NK-92 (cell line): ENCODE measurements around the gene PDE8B.
"Not testable (repeated sequence)": the region's sequence is repeated elsewhere in the genome, so short reads cannot be mapped to it uniquely, and the experiment has no call there.

Experiments
- DNase-seq: peaks from one replicate; lab custom pipeline; 2025; ENCODE audit not compliant: unreplicated experiment; lab: John Stamatoyannopoulos, UW

Gene PDE8B

DNA sequence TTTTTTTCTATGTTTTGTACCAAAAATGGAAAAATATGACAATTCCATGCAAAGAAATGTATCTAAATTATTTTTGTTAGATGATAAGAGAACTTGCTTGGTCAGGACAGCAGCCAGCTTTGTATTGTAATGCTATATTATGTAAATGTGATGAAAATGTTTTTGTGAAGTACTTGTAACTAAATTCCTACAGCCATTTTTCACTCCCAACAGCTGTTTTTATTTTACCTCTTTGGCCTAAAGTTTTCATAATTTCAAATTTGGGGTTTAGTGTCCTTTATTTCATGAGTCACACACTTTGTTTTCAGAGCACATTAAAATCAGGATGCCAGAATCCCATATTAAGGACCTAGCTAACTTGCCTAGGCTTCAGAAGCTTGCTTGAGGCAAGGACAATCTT, 217.5 kb downstream of the PDE8B start:
- DNase-seq = no peak

DNA sequence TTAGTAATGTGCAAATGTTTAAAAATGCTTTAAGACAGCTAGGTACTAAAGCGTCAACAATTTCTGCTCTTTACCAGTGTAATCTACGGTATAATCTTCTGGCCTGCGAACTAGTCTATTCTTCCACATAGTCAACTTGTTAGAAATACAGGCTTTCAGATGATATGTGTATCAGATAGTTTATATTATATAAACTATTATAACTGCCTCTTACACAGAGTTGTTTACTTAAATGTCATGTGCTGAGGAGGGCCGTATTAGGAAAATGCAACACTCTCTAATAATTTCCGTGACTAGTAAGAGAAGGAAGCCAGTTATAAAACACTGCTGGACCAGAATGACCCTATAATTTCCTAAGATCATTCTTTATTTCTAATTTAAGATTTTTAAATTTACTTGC, 218.0 kb downstream of the PDE8B start:
- no peak for DNase-seq

DNA sequence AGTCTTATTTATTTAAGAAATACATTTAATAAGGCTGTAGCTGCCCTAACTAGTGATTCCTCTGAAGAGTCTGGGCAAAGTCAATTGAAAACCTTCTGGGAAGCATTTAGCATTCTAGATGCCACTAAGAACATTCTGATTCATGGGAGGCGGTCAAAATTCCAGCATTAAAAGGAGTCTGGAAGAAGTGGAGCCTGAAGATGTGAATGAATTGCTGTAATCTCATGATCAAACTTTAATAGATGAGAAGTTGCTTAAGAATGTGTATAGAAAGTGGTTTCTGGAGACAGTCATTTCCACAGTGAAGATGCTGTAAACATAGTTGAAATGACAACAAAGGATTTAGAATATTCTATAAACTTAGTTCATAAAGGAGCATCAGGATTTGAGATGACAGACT, 220.2 kb downstream of the PDE8B start:
- no peak for DNase-seq

DNA sequence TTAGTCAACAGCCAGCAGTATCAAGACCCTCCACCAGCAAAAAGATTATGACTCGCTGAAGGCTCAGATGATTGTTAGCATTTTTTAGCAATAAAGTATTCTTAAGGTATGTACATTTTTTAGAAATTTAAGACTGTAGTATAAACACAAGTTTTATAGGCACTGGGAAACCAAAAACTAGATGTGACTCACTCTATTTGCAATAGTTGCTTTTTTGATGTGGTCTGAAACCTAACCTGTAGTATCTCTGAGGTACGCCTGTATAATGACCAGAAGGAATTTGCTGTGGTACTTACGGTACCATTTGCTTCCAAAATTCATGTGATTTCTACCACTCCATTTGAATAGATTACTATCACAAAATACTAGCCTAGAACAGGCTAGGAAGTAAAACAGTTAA, 220.8 kb downstream of the PDE8B start:
- DNase-seq = no peak

DNA sequence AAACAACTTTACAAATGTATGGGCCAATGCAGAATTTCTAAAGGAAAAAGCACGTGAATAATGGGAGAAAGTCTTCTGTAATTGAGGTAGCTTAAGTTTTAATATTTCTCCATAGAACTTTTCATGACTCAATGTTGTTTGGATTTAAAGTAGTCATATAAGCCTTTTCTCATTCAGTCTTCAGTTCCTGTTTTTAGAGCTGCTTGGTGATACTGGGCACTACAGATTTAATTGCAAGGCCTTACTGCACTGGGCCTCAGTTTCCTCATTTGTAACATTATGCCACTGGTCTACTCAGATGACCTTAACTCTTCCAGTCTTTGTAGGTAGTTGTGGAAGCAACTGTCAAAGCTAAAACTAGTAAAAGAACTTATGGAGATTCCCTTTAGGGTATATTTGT, 221.2 kb downstream of the PDE8B start:
- no peak for DNase-seq

DNA sequence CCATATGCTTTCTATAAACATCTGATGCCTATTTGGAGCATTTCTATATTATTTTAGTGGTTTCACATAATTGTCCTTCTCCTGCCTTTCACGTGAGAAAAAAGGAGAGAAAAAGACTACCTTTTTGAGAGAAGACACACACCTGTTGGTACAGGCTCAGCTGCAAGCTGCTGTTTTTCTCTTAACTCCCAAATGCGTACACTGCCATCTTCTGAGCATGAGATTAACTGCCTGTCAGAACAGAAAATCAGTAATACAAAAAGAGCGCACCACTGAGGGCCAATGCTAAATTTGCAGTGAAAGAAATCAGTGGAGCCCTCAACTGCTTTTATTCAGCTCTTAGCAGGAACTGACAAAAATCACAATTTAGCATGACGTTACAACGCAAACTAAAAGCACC, 226.7 kb downstream of the PDE8B start:
- DNase-seq = no peak

DNA sequence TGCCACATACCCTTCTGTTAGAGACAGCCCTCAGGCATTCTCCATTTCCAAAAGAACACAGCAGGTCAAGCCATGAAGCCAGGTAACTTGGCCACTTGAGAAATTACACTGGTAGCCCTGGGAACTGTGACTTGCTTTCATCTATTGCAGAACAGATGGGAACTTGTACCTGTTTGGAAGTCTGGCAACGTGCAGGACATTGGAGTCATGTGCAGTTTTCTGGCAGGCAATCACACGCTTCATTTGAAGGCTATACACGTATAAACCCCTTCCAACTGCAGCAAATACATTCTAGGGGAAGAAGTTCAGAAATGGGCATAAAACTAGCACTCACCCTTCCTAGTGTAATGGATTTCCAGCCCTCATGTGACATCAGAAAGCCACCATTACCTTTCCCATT, 227.6 kb downstream of the PDE8B start:
- DNase-seq = no peak

DNA sequence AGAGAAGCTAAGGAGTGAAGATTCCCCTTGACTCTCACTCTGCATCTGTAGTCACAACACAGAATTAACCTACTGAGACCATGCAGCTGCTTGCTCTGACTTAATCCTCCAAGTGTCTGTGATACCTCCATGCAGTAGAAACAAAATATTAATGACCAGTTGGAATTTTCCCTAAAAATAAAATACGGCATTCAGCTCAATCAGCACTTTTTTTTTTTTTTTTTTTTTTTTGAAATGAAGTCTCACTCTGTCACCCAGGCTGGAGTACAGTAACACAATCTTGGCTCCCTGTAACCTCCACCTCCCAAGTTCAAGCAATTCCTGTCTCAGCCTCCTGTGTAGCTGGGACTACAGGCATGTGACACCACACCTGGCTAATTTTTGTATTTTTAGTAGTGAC, 233.2 kb downstream of the PDE8B start:
- no peak for DNase-seq

DNA sequence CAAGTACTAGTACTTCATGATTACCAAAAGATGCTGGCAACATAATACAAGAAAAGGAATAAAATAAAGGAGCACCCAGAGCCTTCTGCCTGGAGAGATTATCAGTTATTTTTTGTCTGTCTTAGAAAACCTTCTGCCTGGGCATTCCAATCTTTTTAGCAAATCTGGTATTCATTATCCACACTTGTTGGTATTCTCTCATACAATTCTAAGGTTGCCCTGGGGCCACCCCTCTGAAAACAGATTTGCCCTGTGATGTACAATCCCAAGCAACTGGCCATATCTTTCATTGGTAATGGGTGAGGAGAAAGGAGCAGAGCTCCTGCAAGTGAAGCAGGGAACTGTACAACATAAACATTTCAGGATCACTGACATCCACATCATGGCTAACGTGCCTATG, 233.9 kb downstream of the PDE8B start:
- no peak for DNase-seq

DNA sequence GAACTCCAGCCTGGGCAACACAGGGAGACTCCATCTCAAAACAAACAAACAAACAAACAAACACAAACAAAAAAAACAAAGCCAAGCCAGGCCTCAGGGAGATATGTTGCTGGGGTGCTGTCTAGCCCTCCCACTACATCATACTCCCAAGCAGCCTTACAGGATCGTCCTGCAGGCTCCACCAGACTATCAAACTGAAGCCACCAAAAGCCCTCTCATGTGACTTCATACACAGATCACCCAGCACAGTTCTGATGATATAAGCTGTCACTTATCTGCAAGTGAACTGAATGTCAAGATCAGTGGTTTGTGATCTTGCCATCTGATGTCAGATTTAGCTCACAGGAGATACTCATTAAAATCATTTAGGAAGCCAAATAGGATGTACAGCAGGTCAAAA, 238.4 kb downstream of the PDE8B start:
- DNase-seq = no peak

DNA sequence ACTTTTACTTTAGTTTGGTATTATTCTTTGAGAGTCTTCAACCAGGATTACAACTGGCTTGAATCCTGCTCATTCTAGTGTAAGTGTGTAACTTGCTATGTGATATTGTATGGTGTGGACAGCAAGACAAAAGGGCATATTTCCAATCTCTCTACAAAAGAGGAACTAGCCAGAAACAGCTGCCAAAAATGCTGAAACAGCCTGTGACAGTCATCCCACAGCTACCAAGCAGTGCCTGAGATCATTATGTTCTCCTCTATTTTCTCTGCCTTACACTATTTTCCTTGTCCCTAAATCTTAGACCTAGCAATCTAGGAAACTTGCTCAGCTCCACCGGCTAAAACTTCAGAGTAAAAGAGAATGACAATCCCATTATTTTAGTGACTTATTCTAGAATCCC, 238.8 kb downstream of the PDE8B start:
- no peak for DNase-seq

DNA sequence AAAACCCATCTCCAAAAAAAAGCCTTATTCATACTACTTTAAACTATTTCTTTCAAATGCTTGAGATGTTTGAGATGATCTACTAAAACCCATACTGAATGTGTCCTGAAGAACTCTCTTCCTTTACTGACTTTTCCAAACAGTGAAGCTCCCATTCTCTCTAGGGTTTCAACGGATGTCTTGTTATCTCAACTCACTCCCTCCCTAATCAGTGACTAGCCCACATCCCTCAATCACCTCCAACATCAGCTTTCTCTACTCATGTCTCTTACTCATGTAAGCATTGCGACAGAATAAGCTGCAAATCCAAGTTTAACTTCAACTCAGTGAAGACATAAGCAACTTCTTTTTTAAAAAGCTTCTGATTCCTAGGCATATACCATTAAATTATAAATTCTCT, 239.5 kb downstream of the PDE8B start:
- DNase-seq = no peak

DNA sequence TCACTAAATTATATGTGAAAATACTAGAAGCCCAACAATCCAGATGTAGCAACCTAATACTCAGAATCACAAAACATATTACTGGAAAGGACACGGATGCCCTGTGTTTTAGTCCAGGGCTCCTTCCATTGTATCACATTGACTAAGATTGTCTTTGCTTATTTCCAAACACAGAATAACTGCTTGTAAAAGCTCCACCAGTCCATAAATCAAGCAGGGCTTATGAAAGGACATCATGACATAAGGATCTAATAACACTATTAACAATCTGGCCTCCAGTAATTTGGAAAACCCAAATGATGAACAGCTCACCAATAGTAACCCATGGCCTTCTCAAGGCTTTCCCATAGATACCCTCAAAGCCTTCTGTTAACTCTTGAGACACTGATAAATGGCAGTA, 241.9 kb downstream of the PDE8B start:
- no peak for DNase-seq

DNA sequence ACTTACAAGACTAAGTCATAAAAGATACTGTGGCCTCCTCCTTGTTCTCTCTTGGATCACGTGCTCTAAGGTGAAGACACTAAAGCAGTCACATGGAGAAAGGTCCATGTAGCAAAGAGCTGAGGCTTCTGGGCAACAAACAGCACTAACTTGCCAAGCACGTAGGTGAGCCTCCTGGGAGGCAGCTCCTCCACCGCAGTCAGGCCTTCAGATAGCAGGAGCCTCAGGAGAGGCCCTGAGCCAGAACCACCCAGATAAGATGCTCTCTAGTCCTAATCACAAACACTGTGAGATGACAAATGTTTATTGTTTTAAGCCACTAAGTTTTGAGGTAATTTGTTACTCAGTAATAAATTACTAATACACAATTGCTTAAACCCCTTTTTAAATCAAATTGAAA, 243.6 kb downstream of the PDE8B start:
- DNase-seq = no peak

DNA sequence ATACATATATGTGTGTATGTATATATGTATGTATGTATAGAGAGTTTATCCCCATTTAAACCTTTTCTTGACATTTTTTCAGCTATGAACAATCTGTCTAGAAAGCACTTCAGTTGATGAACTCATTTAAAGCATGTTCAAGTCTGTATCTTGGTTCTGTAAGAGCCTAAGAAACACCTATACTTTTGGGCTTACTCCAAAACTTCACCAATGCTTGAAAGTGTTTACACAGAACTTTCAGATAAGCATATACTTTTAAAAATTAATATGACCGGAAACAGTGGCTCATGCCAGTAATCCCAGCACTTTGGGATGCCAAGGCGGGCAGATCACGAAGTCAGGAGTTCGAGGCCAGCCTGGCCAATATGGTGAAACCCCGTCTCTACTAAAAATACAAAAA, 250.8 kb downstream of the PDE8B start:
- DNase-seq = no peak

DNA sequence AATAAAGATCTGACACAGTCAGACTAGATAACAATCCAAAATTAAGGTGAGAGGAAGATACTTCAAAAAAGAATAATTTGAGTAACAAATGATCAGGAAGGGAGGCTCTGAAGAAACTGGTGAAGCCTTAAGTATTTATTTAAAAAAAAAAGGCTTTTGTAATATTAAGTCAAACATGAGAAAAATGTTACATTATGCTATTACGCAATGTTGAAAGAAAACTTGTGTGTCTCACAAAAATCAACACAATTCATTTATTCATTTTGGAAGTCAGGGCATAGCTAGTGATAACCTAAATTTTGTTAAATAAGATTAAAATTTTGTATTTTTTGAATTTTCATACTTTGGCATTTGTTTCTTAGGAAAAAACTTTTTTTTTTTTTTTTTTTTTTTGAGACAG, 253.4 kb downstream of the PDE8B start:
- DNase-seq = no peak

DNA sequence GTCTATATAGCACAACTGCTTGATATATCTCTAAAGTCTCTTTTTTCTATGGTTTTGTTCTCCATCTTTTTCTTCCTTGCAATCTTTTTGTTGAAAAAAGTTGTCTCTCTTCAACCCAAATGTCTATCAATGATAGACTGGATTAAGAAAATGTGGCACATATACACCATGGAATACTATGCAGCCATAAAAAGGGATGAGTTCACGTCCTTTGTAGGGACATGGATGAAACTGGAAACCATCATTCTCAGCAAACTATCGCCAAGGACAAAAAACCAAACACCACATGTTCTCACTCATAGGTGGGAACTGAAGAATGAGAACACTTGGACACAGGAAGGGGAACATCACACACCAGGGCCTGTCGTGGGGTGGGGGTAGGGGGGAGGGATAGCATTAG, 258.4 kb downstream of the PDE8B start:
- not testable (repeated sequence) for DNase-seq

DNA sequence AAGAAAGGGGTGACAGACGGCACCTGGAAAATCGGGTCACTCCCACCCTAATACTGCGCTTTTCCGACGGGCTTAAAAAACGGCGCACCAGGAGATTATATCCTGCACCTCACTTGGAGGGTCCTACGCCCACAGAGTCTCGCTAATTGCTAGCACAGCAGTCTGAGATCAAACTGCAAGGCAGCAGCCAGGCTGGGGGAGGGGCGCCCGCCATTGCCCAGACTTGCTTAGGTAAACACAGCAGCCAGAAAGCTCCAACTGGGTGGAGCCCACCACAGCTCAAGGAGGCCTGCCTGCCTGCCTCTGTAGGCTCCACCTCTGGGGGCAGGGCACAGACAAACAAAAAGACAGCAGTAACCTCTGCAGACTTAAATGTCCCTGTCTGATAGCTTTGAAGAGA, 264.6 kb downstream of the PDE8B start:
- DNase-seq = not testable (repeated sequence)
